ENCODE measurements around the gene TMEM273. TPM values are rescaled to one million over a fixed set of nuclear protein-coding genes. Genes with fewer than 3 reads are reported as not detected.
A peak's percentile ranks its signal among the peaks of the same experiment; 100 is the strongest.

The TMEM273 gene
- total and polyA plus RNA-seq, 2 donors (not counting 1 experiment from before 2014, with no cell fraction given), result 0.18 TPM; not detected in 1

DNA sequence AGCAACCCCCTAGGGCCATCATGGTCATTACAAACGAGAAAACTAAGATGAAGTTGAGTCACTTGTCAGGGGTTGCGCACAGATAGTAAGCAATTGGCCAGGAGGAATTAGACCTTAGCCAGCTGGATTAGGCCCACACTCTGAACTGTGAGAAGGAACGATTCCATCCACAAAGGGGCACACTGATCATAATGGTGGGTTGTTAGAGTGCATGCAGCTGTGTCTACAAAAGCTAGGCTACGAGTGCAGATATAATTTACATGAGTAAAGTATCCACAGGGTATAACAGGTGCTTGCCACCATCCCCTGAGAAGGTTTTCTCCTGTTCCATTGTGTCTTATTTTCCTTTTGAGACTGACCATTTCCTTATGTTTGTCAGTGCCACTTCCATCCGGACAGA lies 37.8 kb downstream of the TMEM273 start:
- Histone ChIP-seq H2AFZ (ENCODE audit: low read length) (no peak overlapping the region), H3K79me2 (ENCODE audit: control insufficient read depth, insufficient read depth, low read length) (no peaks in the 10 kb centered on the region), H3K4me2 (ENCODE audit: extremely low read depth, insufficient read depth, low read length) (no peak overlapping the region), H3K27me3 (ENCODE audit: control insufficient read depth, insufficient read depth, low read length) (peaks cover 2% of the 10 kb centered on the region), H3K4me3 (replicated peaks in 1 of 4; ENCODE audit: control extremely low read depth in 1 of 4, insufficient read depth in 1 of 4, low read depth in 3 of 4, low read length in 4 of 4) (no peak overlapping the region), H3K9ac (ENCODE audit: insufficient read depth, low read length) (no peak overlapping the region), H3K36me3 (ENCODE audit: control insufficient read depth, insufficient read depth, low read length) (no peaks in the 10 kb centered on the region), H3K9me3 (ENCODE audit: control insufficient read depth, insufficient read depth, low read depth, low read length) (no peaks in the 10 kb centered on the region), H4K20me1 (ENCODE audit: control insufficient read depth, extremely low read depth, insufficient read depth, low read length) (no peaks in the 10 kb centered on the region), H3K4me1 (ENCODE audit: control insufficient read depth, extremely low read depth, insufficient read depth, low read length) (peaks cover 6% of the 10 kb centered on the region), H3K27ac (ENCODE audit: insufficient read depth, low read length) (no peak overlapping the region)
- no peak for TF ChIP-seq EZH2 (IDR thresholded peaks at IDR 0.05; ENCODE audit: low read length, missing control alignments)
- TF ChIP-seq, protein P1, sequence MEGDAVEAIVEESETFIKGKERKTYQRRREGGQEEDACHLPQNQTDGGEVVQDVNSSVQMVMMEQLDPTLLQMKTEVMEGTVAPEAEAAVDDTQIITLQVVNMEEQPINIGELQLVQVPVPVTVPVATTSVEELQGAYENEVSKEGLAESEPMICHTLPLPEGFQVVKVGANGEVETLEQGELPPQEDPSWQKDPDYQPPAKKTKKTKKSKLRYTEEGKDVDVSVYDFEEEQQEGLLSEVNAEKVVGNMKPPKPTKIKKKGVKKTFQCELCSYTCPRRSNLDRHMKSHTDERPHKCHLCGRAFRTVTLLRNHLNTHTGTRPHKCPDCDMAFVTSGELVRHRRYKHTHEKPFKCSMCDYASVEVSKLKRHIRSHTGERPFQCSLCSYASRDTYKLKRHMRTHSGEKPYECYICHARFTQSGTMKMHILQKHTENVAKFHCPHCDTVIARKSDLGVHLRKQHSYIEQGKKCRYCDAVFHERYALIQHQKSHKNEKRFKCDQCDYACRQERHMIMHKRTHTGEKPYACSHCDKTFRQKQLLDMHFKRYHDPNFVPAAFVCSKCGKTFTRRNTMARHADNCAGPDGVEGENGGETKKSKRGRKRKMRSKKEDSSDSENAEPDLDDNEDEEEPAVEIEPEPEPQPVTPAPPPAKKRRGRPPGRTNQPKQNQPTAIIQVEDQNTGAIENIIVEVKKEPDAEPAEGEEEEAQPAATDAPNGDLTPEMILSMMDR (conservative IDR thresholded peaks at IDR 0.05 in 1 of 2, IDR thresholded peaks at IDR 0.05 in 1 of 2; ENCODE audit: low read depth in 1 of 2, low read length in 2 of 2), result no peak
- DNase-seq (ENCODE audit: low read depth in 2 of 2), result no peak

DNA sequence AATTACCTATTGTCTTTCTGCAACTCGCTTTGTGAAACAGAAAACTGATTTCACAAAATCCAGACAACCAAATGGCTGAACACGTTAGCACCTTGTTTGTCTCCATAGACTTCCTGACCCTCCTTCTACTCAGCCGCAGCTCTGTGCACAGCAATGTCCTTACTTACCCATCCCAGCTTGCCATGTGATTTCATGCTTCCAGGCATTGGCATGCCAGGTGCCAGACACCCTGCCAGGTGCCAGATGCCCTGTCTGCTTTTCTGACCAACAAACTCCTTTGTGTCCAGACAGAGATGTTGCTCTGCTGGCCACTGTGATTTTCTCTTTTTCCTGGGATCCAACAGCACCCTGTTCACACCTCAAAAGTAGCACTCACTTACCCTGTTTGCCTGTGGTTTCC lies 38.3 kb downstream of the TMEM273 start:
- Histone ChIP-seq H2AFZ (ENCODE audit: low read length) (no peak overlapping the region), H3K27me3 (ENCODE audit: control insufficient read depth, insufficient read depth, low read length) (peaks cover 2% of the 10 kb centered on the region), H3K4me1 (ENCODE audit: control insufficient read depth, extremely low read depth, insufficient read depth, low read length) (peaks cover 6% of the 10 kb centered on the region), H3K4me2 (ENCODE audit: extremely low read depth, insufficient read depth, low read length) (no peak overlapping the region), H4K20me1 (ENCODE audit: control insufficient read depth, extremely low read depth, insufficient read depth, low read length) (no peaks in the 10 kb centered on the region), H3K9me3 (ENCODE audit: control insufficient read depth, insufficient read depth, low read depth, low read length) (no peaks in the 10 kb centered on the region), H3K27ac (ENCODE audit: insufficient read depth, low read length) (no peak overlapping the region), H3K4me3 (replicated peaks in 1 of 4; ENCODE audit: control extremely low read depth in 1 of 4, insufficient read depth in 1 of 4, low read depth in 3 of 4, low read length in 4 of 4) (no peak overlapping the region), H3K36me3 (ENCODE audit: control insufficient read depth, insufficient read depth, low read length) (no peaks in the 10 kb centered on the region), H3K79me2 (ENCODE audit: control insufficient read depth, insufficient read depth, low read length) (no peaks in the 10 kb centered on the region), H3K9ac (ENCODE audit: insufficient read depth, low read length) (no peak overlapping the region)
- DNase-seq (ENCODE audit: low read depth in 2 of 2), result no peak
- TF ChIP-seq, protein P1 (conservative IDR thresholded peaks at IDR 0.05 in 1 of 2, IDR thresholded peaks at IDR 0.05 in 1 of 2; ENCODE audit: low read depth in 1 of 2, low read length in 2 of 2), result no peak
- TF ChIP-seq EZH2 (IDR thresholded peaks at IDR 0.05; ENCODE audit: low read length, missing control alignments), result no peak

DNA sequence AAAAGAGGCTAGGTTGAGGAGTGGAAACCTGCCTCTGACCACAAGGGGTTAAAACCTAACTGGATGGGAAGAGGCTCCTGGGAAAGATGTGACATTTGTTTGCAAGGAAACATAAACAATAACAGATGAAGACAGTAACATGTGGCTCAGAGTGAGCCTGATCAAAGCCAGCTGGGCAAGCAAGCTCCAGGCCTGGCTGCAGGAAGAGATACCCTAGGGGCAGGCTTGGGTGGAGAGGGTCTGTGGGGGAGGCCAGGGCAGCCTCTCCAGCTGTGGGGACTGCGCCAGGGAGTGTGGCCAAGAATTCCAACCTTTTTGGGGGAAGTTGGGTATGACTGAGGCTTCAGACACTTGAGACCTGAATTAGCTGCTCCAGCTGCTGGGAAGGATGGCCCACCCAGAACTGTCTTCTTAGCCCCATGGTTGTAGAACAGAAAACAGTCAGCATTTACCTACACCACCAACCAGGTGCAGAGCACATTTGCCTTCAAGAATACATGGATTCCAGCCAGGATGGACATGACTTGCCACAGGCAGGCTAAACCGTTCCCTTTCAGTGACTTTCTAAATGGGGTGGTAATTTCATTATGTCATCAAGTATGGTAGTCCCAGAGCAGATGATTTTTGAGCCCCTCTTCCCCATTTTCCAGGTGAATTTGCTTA lies 44.0 kb downstream of the TMEM273 start:
- Histone ChIP-seq H3K4me2 (ENCODE audit: extremely low read depth, insufficient read depth, low read length) (no peak overlapping the region), H2AFZ (ENCODE audit: low read length) (no peak overlapping the region), H3K4me3 (replicated peaks in 1 of 4; ENCODE audit: control extremely low read depth in 1 of 4, insufficient read depth in 1 of 4, low read depth in 3 of 4, low read length in 4 of 4) (no peak overlapping the region), H3K4me1 (ENCODE audit: control insufficient read depth, extremely low read depth, insufficient read depth, low read length) (peaks cover 21% of the 10 kb centered on the region), H3K9me3 (ENCODE audit: control insufficient read depth, insufficient read depth, low read depth, low read length) (no peaks in the 10 kb centered on the region), H4K20me1 (ENCODE audit: control insufficient read depth, extremely low read depth, insufficient read depth, low read length) (no peaks in the 10 kb centered on the region), H3K9ac (ENCODE audit: insufficient read depth, low read length) (no peak overlapping the region), H3K27me3 (ENCODE audit: control insufficient read depth, insufficient read depth, low read length) (no peaks in the 10 kb centered on the region), H3K27ac (ENCODE audit: insufficient read depth, low read length) (no peak overlapping the region), H3K79me2 (ENCODE audit: control insufficient read depth, insufficient read depth, low read length) (no peaks in the 10 kb centered on the region), H3K36me3 (ENCODE audit: control insufficient read depth, insufficient read depth, low read length) (no peaks in the 10 kb centered on the region)
- DNase-seq (ENCODE audit: low read depth in 2 of 2), result peak in 1 of 2 donors; percentile 64
- TF ChIP-seq, protein P1 (conservative IDR thresholded peaks at IDR 0.05 in 1 of 2, IDR thresholded peaks at IDR 0.05 in 1 of 2; ENCODE audit: low read depth in 1 of 2, low read length in 2 of 2), result no peak
- TF ChIP-seq EZH2 (IDR thresholded peaks at IDR 0.05; ENCODE audit: low read length, missing control alignments), result no peak
